ENCODE results near the gene FGF2. TPM values are rescaled to one million over a fixed set of nuclear protein-coding genes. Genes with fewer than 3 reads are reported as not detected.
"Not testable (repeated sequence)": the region's sequence is repeated elsewhere in the genome, so short reads cannot be mapped to it uniquely, and the experiment has no call there.

Gene FGF2
- 1 to 10 TPM in 1 of 2 experiments, under 1 TPM in 1; 0.09 to 2.9 TPM for total RNA-seq

DNA sequence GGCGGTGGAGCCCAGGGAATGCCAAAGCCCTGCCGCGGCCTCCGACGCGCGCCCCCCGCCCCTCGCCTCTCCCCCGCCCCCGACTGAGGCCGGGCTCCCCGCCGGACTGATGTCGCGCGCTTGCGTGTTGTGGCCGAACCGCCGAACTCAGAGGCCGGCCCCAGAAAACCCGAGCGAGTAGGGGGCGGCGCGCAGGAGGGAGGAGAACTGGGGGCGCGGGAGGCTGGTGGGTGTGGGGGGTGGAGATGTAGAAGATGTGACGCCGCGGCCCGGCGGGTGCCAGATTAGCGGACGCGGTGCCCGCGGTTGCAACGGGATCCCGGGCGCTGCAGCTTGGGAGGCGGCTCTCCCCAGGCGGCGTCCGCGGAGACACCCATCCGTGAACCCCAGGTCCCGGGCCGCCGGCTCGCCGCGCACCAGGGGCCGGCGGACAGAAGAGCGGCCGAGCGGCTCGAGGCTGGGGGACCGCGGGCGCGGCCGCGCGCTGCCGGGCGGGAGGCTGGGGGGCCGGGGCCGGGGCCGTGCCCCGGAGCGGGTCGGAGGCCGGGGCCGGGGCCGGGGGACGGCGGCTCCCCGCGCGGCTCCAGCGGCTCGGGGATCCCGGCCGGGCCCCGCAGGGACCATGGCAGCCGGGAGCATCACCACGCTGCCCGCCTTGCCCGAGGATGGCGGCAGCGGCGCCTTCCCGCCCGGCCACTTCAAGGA, at the start of gene FGF2:
FGF2 (plus strand) TSS at position 279 of the 705 bp plus-strand sequence; CDS start at position 623, 344 bp downstream.
- Mint-ChIP-seq H3K36me3 (peaks cover 3% of the 10 kb centered on the region), H3K9me3 (ENCODE audit: low read depth) (no peaks in the 10 kb centered on the region), H3K27ac (no peak within 1 kb of the TSS), H3K27me3 (peaks cover 76% of the 10 kb centered on the region), H3K4me1 (peaks cover 16% of the 10 kb centered on the region), H3K4me3 (peak within 1 kb of the TSS; percentile 75)
- ATAC-seq (peak; percentile 38), DNase-seq (peak; percentile 44)
- CTCF ChIA-PET = no interaction called here

DNA sequence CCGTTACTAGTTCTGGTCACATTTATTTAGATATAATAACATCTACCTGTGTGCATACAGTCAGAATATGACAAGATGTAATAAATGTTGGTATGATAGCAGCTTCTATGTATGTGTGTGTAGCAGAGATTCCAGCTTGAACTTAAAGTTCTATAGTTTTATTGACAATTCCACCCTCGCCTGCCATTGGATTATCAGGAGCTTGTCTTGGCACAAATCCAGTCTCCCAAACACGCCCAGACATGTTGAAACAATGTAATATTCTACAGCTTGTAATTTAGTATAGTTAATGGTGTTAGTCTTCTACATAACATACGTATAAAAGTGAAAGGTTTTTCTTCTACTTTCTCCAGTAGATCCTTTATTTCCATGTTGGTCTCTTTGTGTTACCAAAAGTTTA, 49.7 kb upstream of the FGF2 start:
- H3K4me1 Mint-ChIP-seq = no peaks in the 10 kb centered on the region
- DNase-seq (no peak), ATAC-seq (no peak)
- peaks cover 6% of the 10 kb centered on the region for H3K27me3 Mint-ChIP-seq
- no peaks in the 10 kb centered on the region for H3K36me3 Mint-ChIP-seq
- no peak overlapping the region for H3K4me3 Mint-ChIP-seq
- CTCF ChIA-PET = interaction anchor here (1.4 kb wide), 1 partner anchor 10 kb away, joined by 4 read pairs; no protein-coding TSS in a partner anchor
- no peak overlapping the region for H3K27ac Mint-ChIP-seq
- no peaks in the 10 kb centered on the region for H3K9me3 Mint-ChIP-seq (ENCODE audit: low read depth)

DNA sequence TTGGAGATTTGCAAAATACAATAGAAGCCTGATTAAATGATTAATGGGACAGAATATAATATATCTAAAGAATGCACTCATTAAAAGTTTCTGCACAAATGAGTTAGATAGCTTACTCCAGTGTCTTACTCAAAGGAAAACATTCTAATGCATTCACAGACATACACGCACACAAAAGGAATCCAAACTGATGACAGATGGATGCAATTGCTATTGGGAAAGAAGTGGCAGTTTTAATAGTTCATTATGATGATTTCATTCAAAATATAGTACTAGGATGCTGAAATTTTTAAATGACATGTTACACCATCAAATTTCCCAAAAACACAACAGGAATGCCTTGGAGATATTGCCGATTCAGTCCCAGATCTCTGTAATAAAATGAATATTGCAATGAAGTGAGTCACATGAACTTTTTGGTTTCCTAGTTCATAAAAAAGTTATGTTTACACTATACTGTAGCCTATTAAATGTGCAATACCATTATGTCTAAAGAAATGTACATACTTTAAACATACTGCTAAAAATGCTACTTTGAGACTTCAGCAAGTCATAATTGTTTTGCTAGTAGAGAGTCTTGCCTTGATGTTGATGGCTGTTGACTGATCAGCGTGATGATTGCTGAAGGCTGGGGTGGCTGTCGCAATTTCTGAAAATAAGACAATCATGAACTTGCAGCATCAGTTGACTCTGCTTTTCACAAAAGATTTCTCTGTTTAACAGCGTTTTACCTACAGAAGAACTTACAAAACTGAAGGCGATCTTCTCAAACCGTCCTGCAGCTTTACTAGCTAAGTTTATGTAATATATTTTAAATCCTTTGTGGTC, 48.6 kb upstream of the FGF2 start:
- Mint-ChIP-seq H3K36me3 (no peaks in the 10 kb centered on the region), H3K27me3 (peaks cover 10% of the 10 kb centered on the region), H3K4me3 (no peak overlapping the region), H3K27ac (no peak overlapping the region), H3K9me3 (ENCODE audit: low read depth) (no peaks in the 10 kb centered on the region), H3K4me1 (no peaks in the 10 kb centered on the region)
- ATAC-seq = no peak
- CTCF ChIA-PET = no interaction called here
- DNase-seq = no peak

DNA sequence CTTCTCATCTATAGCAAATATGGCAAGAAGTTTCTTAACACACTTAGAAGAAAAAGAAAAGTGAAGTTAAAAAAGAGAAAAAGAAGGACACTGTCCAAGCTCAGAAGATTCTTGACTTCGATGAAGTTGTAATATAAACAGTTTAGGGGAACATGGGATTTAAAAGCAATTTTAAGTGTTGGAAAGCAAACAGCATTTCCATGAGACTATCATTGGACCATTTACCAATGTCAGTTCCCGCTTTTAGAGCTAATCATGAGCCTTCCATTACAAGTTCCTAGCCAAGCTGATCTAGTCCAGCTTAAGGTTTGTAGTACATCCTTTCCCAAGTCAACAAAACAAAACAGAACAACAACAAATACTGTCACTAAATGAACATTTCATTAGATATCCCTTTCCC, 45.1 kb upstream of the FGF2 start:
- H3K27me3 Mint-ChIP-seq = peaks cover 10% of the 10 kb centered on the region
- peaks cover 4% of the 10 kb centered on the region for H3K36me3 Mint-ChIP-seq
- H3K27ac Mint-ChIP-seq = no peak overlapping the region
- peaks cover 23% of the 10 kb centered on the region for H3K4me1 Mint-ChIP-seq
- H3K4me3 Mint-ChIP-seq = no peak overlapping the region
- CTCF ChIA-PET = interaction anchor here (1.6 kb wide), 1 partner anchor 19 kb away, joined by 3 read pairs; no protein-coding TSS in a partner anchor
- ATAC-seq = no peak
- no peak for DNase-seq
- no peaks in the 10 kb centered on the region for H3K9me3 Mint-ChIP-seq (ENCODE audit: low read depth)

DNA sequence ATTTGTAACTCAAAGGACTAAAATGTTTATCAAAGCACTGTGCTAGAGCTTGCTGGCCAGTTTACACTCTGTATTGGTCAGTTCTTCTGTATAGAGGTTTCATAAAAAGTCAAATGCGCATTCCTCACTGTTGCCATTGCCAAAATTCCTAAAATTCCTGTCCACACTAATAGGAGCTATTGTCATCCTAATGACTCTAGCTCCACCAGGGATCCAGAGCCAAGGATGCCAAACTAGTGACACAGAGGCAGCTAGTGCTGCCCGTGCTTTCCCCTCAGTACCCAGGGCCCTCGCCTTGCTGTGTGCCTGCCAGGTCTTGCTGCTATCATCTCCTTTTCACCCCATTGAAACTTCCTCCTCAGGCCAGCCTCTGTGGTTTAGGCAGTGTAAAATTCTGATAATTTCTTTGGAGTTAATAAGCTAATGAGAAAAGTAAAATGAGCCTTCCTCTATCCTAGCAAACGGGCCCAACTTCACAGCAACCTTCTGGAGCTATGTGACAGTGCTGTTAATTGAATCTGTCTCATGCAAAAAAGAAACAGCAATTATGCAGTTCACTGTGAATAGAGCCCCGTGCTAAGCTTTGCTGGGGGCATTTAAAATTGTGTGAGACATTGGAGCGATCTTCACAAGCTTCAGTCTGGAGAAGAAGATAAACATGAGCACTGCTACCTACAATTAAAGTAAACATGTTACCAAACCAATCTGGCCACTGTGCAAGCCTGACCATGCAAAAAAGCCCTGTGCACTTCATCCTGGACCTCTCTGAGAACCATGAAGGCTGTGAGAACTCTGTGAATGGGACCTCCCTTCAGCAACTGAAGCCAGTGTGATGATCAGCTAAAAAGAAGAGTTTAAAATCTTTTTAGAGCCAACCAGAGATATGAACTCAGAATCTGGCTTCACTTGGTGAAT, 43.1 kb upstream of the FGF2 start:
- no peak overlapping the region for H3K27ac Mint-ChIP-seq
- peaks cover 23% of the 10 kb centered on the region for H3K4me1 Mint-ChIP-seq
- peaks cover 4% of the 10 kb centered on the region for H3K36me3 Mint-ChIP-seq
- CTCF ChIA-PET = interaction anchor here (0.5 kb wide), 1 partner anchor 18 kb away, joined by 3 read pairs; no protein-coding TSS in a partner anchor
- DNase-seq (no peak), ATAC-seq (no peak)
- H3K4me3 Mint-ChIP-seq = no peak overlapping the region
- peaks cover 10% of the 10 kb centered on the region for H3K27me3 Mint-ChIP-seq
- H3K9me3 Mint-ChIP-seq (ENCODE audit: low read depth) = no peaks in the 10 kb centered on the region

DNA sequence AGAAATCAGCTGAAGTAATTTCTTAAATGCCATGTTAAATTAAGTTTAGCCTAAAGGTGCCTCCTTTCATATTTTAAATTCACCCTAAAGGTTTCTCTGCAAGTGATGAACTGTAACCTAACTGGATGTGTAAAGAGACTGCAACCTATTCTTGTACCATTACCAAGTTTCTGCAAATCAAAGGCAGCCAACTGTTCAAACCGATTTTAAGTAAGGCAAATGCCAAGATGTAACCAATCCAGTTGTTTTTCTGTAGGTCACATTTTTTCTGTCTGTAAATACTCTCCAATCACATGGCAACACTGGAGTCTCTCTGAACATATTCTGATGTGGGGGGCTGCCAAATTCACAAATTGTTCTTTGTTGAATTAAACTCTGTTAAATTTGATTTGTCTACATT, 42.4 kb upstream of the FGF2 start:
- peaks cover 4% of the 10 kb centered on the region for H3K36me3 Mint-ChIP-seq
- CTCF ChIA-PET = no interaction called here
- no peak overlapping the region for H3K4me3 Mint-ChIP-seq

DNA sequence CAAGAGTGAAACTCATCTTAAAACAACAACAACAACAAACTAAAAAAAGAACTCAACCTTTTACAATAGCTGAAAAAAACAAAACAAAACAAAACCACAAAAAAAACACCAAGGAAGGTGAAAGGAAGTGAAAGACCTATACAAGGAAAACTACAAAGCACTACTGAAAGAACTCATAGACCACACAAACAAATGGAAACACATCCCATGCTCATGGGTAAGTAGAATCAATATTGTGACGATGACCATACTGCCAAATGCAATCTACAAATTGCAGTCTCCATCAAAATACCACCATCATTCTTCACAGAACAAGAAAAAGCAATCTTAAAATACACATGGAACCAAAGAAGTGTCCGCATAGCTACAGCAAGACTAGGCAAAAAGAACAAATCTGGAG, 41.5 kb upstream of the FGF2 start:
- Mint-ChIP-seq H3K36me3 (peaks cover 4% of the 10 kb centered on the region), H3K9me3 (ENCODE audit: low read depth) (no peaks in the 10 kb centered on the region), H3K27me3 (peaks cover 10% of the 10 kb centered on the region), H3K4me3 (no peak overlapping the region), H3K27ac (no peak overlapping the region), H3K4me1 (peaks cover 23% of the 10 kb centered on the region)
- CTCF ChIA-PET = interaction anchor here (0.6 to 1.5 kb wide), 2 partner anchors 19 to 28 kb away, joined by 3 to 4 read pairs; no protein-coding TSS in a partner anchor
- no peak for ATAC-seq
- no peak for DNase-seq

More for the DNA sequence above, 42.4 kb upstream of the FGF2 start:
- Mint-ChIP-seq H3K4me1 (peaks cover 23% of the 10 kb centered on the region), H3K27ac (no peak overlapping the region), H3K27me3 (peaks cover 10% of the 10 kb centered on the region), H3K9me3 (ENCODE audit: low read depth) (no peaks in the 10 kb centered on the region)
- DNase-seq (no peak), ATAC-seq (no peak)

DNA sequence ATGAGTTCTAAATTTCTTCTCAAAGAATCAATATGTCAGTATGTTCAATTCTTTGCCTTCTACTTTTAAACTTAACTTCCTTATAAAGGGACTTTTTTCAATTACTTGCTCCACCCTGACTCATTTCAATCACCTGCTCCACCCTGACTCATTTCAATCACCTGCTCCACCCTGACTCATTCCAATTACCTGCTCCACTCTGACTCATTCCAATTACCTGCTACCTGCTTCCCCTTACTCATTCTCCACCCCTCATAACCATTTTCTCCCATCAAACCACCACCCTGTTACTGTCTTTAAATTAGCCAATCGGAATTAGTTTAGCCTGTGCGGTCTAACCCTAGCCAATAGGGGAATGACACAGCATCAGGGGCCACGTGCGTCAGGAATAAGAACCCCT, 40.3 kb upstream of the FGF2 start:
- H3K36me3 Mint-ChIP-seq; DNase-seq; H3K27ac Mint-ChIP-seq; H3K27me3 Mint-ChIP-seq; H3K4me3 Mint-ChIP-seq; H3K9me3 Mint-ChIP-seq (ENCODE audit: low read depth): not testable (repeated sequence)
- peaks cover 23% of the 10 kb centered on the region for H3K4me1 Mint-ChIP-seq
- ATAC-seq = peak; percentile 20
- CTCF ChIA-PET = interaction anchor here (1.2 to 1.5 kb wide), 2 partner anchors 10 to 29 kb away, joined by 4 read pairs; no protein-coding TSS in a partner anchor

DNA sequence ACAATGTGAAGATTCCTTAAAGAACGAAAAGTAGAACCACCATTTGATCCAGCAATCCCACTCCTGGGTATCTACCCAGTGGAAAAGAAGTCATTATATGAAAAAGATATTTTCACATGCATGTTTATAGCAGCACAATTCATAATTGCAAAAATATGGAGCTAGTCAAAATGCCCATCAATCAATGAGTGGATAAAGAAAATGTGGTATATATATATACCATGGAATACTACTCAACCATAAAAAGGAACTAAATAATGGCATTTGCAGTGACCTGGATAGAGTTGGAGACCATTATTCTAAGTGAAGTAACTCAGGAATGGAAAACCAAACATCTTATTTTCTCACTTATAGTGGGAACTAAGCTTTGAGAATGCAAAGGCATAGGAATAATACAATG, 39.7 kb upstream of the FGF2 start:
- H3K27me3 Mint-ChIP-seq, H3K27ac Mint-ChIP-seq: not testable (repeated sequence)
- CTCF ChIA-PET = interaction anchor here (1.2 kb wide), 1 partner anchor 10 kb away, joined by 4 read pairs; no protein-coding TSS in a partner anchor

DNA sequence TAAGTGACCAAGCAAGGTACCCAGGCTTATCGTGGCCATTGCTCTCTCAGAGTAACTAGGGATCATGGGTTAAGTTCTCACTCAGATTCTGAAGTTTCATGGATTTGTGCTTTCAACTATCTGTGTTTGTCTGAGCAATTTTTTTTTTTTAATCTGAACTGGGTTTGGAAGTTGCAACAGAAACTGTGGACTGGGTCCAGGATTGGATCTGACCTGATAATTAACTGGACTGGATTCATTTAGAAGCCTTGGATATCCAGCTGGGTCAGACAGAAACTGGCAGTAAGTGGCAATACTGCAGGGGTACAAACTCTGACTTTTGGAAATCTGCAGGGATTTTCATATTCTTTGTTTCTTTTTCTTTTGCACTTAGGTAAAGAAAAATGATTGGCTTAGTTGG, 38.7 kb upstream of the FGF2 start:
- CTCF ChIA-PET = interaction anchor here (1.8 kb wide), 1 partner anchor 11 kb away, joined by 4 read pairs; no protein-coding TSS in a partner anchor
- Mint-ChIP-seq H3K36me3 (peaks cover 4% of the 10 kb centered on the region), H3K9me3 (ENCODE audit: low read depth) (no peaks in the 10 kb centered on the region), H3K27ac (no peak overlapping the region), H3K27me3 (no peaks in the 10 kb centered on the region), H3K4me3 (no peak overlapping the region), H3K4me1 (peaks cover 23% of the 10 kb centered on the region)
- ATAC-seq (no peak), DNase-seq (no peak)

More for the DNA sequence above, 39.7 kb upstream of the FGF2 start:
- not testable (repeated sequence) for DNase-seq; ATAC-seq; H3K4me3 Mint-ChIP-seq; H3K9me3 Mint-ChIP-seq (ENCODE audit: low read depth); H3K36me3 Mint-ChIP-seq
- peaks cover 23% of the 10 kb centered on the region for H3K4me1 Mint-ChIP-seq

DNA sequence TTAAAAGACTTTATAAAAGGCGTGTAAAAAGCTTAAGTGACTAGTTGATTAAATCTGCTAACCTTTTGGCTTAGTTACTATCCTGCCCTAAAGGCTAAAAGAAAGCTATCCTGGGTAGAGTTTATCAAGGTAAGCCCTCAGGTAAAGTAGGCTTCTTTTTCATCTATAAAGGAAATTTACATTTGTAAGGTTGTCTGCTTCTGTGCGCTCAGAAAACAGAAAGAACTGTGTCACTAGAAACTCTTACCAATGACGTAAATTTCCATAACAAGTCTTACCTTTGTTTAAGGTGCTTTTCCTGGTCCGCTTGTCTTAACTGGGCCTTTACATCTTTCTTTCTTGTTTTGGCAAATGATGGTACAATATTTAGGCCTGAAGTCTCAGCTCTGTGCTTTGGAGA, 37.7 kb upstream of the FGF2 start:
- H3K27me3 Mint-ChIP-seq = no peaks in the 10 kb centered on the region
- CTCF ChIA-PET = interaction anchor here (1.2 to 1.8 kb wide), 3 partner anchors 9 to 31 kb away, joined by 3 to 5 read pairs (median 4); no protein-coding TSS in a partner anchor
- DNase-seq (no peak), ATAC-seq (no peak)
- H3K36me3 Mint-ChIP-seq = peaks cover 4% of the 10 kb centered on the region
- no peak overlapping the region for H3K4me3 Mint-ChIP-seq
- H3K27ac Mint-ChIP-seq = no peak overlapping the region
- no peaks in the 10 kb centered on the region for H3K9me3 Mint-ChIP-seq (ENCODE audit: low read depth)
- peaks cover 23% of the 10 kb centered on the region for H3K4me1 Mint-ChIP-seq

DNA sequence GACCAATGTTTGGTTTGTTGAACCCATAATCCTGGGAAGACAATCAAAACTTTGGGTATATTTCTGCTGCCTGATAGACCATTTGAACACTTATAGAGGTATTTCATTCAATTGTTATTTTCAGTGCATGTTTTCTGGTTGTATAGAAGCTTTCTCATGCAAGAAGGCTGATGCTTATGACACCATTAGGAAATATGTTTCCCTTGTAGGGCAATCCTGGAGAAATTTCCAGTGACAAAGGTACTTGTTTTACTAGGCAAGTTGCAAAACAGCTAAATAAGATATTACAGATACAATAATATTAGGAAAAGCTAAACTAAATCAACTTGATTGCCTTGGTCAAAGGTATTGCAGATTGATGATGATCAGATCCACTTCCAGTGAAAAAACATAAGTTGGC, 32.8 kb upstream of the FGF2 start:
- no peak overlapping the region for H3K4me3 Mint-ChIP-seq
- no peak for DNase-seq
- no peaks in the 10 kb centered on the region for H3K36me3 Mint-ChIP-seq
- peaks cover 3% of the 10 kb centered on the region for H3K27me3 Mint-ChIP-seq
- H3K27ac Mint-ChIP-seq = no peak overlapping the region
- H3K4me1 Mint-ChIP-seq = peaks cover 3% of the 10 kb centered on the region
- ATAC-seq = no peak
- H3K9me3 Mint-ChIP-seq (ENCODE audit: low read depth) = no peaks in the 10 kb centered on the region
- CTCF ChIA-PET = interaction anchor here (0.6 kb wide), 1 partner anchor 861 kb away, joined by 4 read pairs; no protein-coding TSS in a partner anchor
